WTC11 (cell line): ENCODE data around the gene BLVRA.

Experiments used
- ATF1 ChIP-seq: sonication (generic); formaldehyde crosslinking; IDR thresholded peaks from 2 replicates; pipeline ENCODE4 v1.8.1; 2023; ENCODE audit warnings: mild to moderate bottlenecking, moderate library complexity, missing genetic modification reagents
- ATF2 ChIP-seq: sonication (generic); formaldehyde crosslinking; IDR thresholded peaks from 2 replicates; pipeline ENCODE4 v1.8.1; 2022; ENCODE audit warnings: low read depth, missing genetic modification reagents, borderline replicate concordance
- CREB1 ChIP-seq: sonication (generic); formaldehyde crosslinking; IDR thresholded peaks from 2 replicates; pipeline ENCODE4 v1.8.0; 2023; ENCODE audit warnings: mild to moderate bottlenecking, missing genetic modification reagents
- CTCF ChIP-seq: fragments of 200-600 bp; IDR thresholded peaks from 2 replicates; pipeline ENCODE4 v1.8.0; 2022; ENCODE audit warnings: antibody characterized with exemption
- FOXJ3 ChIP-seq: sonication (generic); formaldehyde crosslinking; IDR thresholded peaks from 2 replicates; pipeline ENCODE4 v1.9.0; 2021; ENCODE audit warnings: missing genetic modification reagents, mild to moderate bottlenecking, borderline replicate concordance
- FOXP1 ChIP-seq: sonication (generic); formaldehyde crosslinking; IDR thresholded peaks from 2 replicates; pipeline ENCODE4 v1.8.0; 2022; ENCODE audit warnings: missing genetic modification reagents, mild to moderate bottlenecking, moderate library complexity, borderline replicate concordance
- FOXP4 ChIP-seq: sonication (generic); formaldehyde crosslinking; IDR thresholded peaks from 2 replicates; pipeline ENCODE4 v1.8.0; 2022; ENCODE audit warnings: mild to moderate bottlenecking, missing genetic modification reagents
- IRF1 ChIP-seq: sonication (generic); formaldehyde crosslinking; IDR thresholded peaks from 2 replicates; pipeline ENCODE4 v1.8.0; 2023; ENCODE audit warnings: missing genetic modification reagents
- JUN ChIP-seq: sonication (generic); formaldehyde crosslinking; IDR thresholded peaks from 2 replicates; pipeline ENCODE4 v1.8.0; 2023; ENCODE audit warnings: mild to moderate bottlenecking, missing genetic modification reagents
- KAT7 ChIP-seq: sonication (generic); formaldehyde crosslinking; IDR thresholded peaks from 2 replicates; pipeline ENCODE4 v1.8.1; 2023; ENCODE audit warnings: missing genetic modification reagents, mild to moderate bottlenecking, borderline replicate concordance
- TCF7 ChIP-seq: sonication (generic); formaldehyde crosslinking; IDR thresholded peaks from 2 replicates; pipeline ENCODE4 v1.8.0; 2022; ENCODE audit warnings: mild to moderate bottlenecking, low read depth, missing genetic modification reagents, moderate library complexity
- ZNF416 ChIP-seq: fragments of 250-450 bp; sonication (Bioruptor Pico); IDR thresholded peaks from 2 replicates; pipeline ENCODE4 v1.9.0; 2021; ENCODE audit warnings: mild to moderate bottlenecking, inconsistent platforms
- ZNF425 ChIP-seq: fragments of 250-450 bp; sonication (Bioruptor Pico); conservative IDR thresholded peaks from 2 replicates; pipeline ENCODE4 v1.9.0; 2021; ENCODE audit warnings: mild to moderate bottlenecking

- no peak for TF ChIP-seq FOXP1 (CRISPR knock-in tag)
- no peak for TF ChIP-seq CTCF
- no peak for TF ChIP-seq ZNF416
- TF ChIP-seq ZNF425 (CRISPR knock-in tag), result no peak
- no peak for TF ChIP-seq TCF7 (CRISPR knock-in tag)
- no peak for TF ChIP-seq KAT7 (CRISPR knock-in tag)
- no peak for TF ChIP-seq FOXP4
- TF ChIP-seq CREB1 (CRISPR knock-in tag), result no peak
- no peak for TF ChIP-seq FOXJ3 (CRISPR knock-in tag)
- no peak for TF ChIP-seq IRF1 (CRISPR knock-in tag)
- no peak for TF ChIP-seq ATF2 (CRISPR knock-in tag)
- TF ChIP-seq ATF1 (CRISPR knock-in tag), result no peak
- no peak for TF ChIP-seq JUN (CRISPR knock-in tag)
Observed at GRCh38 chr7:43761382-43761781, 2.9 kb downstream of the BLVRA start.
